HG03060 (cell line): ENCODE data around the gene PTCSC3.

ENCODE experiments used
- ATAC-seq: cut with Tn5 transposase; IDR thresholded peaks from one replicate; pipeline ENCODE4 v1.9.1; 2021; ENCODE audit warnings: low read depth, moderate number of reproducible peaks; ENCODE audit not compliant: unreplicated experiment

The PTCSC3 gene

GRCh38 chr14:36086629-36087395 is 89.7 kb downstream of the PTCSC3 start:
- ATAC-seq: no peak

- ATAC-seq: no peak
Observed at GRCh38 chr14:36085861-36086260, 90.7 kb downstream of the PTCSC3 start.
